NCI-H446 treated with DMSO at 0.1 percent for 48 hours (cell line): ENCODE results near the gene DIS3L.
"Not testable (repeated sequence)": the region's sequence is repeated elsewhere in the genome, so short reads cannot be mapped to it uniquely, and the experiment has no call there.

Experiments used
- DNase-seq: peaks from one replicate; lab custom pipeline; 2025; lab: John Stamatoyannopoulos, UW

Gene DIS3L

GRCh38 chr15:66278056-66278455 is 15.3 kb upstream of the DIS3L start:
- no peak for DNase-seq

GRCh38 chr15:66278671-66279070 is 14.7 kb upstream of the DIS3L start:
- DNase-seq, result no peak

GRCh38 chr15:66284271-66284670 is 9.1 kb upstream of the DIS3L start:
- DNase-seq, result no peak

GRCh38 chr15:66285533-66286280 is 7.7 kb upstream of the DIS3L start:
- no peak for DNase-seq

GRCh38 chr15:66287461-66288057 is 5.8 kb upstream of the DIS3L start:
- DNase-seq, result peak; percentile 21

GRCh38 chr15:66288093-66288492 is 5.3 kb upstream of the DIS3L start:
- DNase-seq, result no peak

- DNase-seq, result no peak
Measured at GRCh38 chr15:66288551-66289185, 4.7 kb upstream of the DIS3L start.

- DNase-seq, result no peak
Measured at GRCh38 chr15:66290007-66290406, 3.4 kb upstream of the DIS3L start.

- no peak for DNase-seq
Measured at GRCh38 chr15:66290518-66290917, 2.9 kb upstream of the DIS3L start.

- DNase-seq, result no peak
Measured at GRCh38 chr15:66291816-66292570, 1.4 kb upstream of the DIS3L start.

GRCh38 chr15:66292571-66293418 is 573 bp upstream of the DIS3L start:
- DNase-seq, result no peak

GRCh38 chr15:66294157-66294931 is 976 bp downstream of the DIS3L start:
- DNase-seq, result no peak

GRCh38 chr15:66294932-66295235 is 1.5 kb downstream of the DIS3L start:
- DNase-seq, result no peak

- no peak for DNase-seq
Measured at GRCh38 chr15:66296186-66296585, 2.8 kb downstream of the DIS3L start.

- peak; percentile 61 for DNase-seq
Measured at GRCh38 chr15:66298803-66299251, 5.5 kb downstream of the DIS3L start.

- no peak for DNase-seq
Measured at GRCh38 chr15:66302489-66303278, 9.3 kb downstream of the DIS3L start.

- DNase-seq, result not testable (repeated sequence)
Measured at GRCh38 chr15:66304425-66304824, 11.1 kb downstream of the DIS3L start.

GRCh38 chr15:66306381-66306780 is 13.0 kb downstream of the DIS3L start:
- DNase-seq, result no peak

- no peak for DNase-seq
Measured at GRCh38 chr15:66308531-66308930, 15.2 kb downstream of the DIS3L start.

GRCh38 chr15:66309828-66310227 is 16.5 kb downstream of the DIS3L start:
- no peak for DNase-seq
